ENCODE results near the gene ITGAL.
"Not testable (repeated sequence)": the region's sequence is repeated elsewhere in the genome, so short reads cannot be mapped to it uniquely, and the experiment has no call there.

Gene ITGAL

DNA sequence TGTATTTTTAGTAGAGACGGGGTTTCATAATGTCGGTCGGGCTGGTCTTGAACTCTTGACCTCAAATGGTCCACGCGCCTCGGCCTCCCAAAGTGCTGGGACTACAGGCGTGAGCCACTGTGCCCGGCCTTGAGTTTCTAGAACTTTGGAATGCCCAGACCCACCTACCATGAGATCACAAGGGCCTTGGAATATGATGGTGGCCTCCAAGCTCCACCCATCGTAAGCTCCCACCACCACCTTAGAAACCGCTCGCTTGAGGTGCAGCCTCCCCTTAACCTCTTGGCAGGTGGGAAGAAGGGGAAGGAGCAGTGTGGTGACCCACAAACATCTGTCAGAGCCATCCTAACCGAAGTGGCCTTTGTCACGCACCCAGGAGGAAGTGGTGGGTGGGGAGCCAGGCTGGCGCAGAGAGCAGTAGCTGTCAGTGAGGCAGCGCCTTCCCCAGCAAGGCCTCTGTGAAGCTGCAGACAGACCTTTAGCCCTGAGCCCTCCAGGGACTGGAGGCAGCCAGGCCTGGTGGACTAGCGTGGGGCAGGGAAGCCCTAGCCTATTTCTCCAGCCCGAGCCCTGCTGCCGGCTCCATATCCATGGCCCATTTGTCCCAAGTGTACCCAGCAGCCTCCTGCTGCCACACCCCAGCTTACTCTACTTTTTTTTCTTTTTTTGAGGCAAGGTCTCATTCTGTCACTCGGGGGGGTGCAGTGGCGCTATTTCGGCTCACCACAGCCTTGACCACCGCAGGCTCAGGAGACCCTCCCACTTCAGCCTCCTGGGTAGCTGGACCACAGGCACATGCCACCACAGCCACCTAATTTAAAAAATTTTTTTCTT lies 13.8 kb upstream of the ITGAL start:
- DNase-seq, result peak; percentile 93

DNA sequence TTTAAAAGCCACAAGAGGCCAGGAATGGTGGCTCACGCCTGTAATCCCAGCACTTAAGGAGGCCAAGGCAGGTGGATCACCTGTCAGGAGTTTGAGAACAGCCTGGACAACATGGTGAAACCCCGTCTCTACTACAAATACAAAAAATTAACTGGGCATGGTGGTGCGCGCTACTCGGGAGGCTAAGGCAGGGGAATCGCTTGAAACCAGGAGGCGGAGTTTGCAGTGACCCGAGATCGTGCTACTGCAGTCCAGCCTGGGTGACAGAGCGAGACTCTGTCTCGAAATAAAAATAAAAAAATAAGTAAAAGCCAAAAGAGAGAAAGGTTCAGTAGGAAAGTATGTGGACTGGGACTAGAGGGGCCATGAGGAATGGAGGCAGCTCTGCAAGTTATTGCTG lies 13.1 kb upstream of the ITGAL start:
- DNase-seq, result no peak

DNA sequence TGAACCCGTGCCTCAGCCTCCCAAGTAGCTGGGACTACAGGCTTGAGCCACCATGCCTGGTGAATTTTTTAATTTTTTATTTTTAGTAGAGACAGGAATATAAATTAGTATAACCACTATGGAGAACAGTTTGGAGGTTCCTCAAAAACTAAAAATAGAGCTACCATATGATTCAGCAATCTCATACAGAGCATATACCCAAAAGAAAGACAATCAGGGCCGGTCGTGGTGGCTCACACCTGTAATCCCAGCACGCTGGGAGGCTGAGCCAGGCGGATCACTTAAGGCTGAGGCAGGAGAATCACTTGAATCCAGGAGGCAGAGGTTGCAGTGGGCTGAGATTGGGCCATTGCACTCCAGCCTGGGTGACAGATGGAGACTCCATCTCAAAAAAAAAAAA lies 11.1 kb upstream of the ITGAL start:
- not testable (repeated sequence) for DNase-seq

DNA sequence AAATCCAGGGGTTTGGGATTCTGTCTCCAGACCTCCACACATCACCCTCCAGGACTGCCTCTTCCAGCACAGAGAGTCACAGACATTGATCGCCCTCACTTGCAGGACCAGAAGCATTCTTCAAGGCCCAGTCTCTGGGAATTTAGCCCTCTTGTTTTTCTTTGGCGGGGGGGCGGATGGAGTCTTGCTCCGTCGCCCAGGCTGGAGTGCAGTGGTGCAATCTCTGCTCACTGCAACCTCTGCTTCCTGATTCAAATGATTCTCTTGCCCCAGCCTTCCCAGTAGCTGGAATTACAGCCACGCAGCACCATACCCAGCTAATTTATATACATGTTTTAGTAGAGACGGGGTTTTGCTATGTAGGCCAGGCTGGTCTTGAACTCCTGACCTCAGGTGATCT lies 8.5 kb upstream of the ITGAL start:
- DNase-seq, result no peak

DNA sequence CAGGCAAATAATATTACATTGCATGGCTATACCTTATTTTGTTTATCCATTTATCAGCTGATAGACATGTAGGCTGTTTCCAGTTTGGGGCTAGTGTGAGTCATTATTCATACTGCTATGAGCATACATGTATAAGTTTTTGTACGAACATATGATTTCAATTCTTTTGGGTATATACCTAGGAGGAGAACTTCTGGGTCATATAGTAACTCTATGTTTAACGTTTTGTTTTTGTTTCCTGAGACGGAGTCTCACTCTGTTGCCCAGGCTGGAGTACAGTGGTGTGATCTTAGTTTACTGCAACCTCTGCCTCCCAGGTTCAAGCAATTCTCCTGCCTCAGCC lies 2.4 kb upstream of the ITGAL start:
- no peak for DNase-seq

DNA sequence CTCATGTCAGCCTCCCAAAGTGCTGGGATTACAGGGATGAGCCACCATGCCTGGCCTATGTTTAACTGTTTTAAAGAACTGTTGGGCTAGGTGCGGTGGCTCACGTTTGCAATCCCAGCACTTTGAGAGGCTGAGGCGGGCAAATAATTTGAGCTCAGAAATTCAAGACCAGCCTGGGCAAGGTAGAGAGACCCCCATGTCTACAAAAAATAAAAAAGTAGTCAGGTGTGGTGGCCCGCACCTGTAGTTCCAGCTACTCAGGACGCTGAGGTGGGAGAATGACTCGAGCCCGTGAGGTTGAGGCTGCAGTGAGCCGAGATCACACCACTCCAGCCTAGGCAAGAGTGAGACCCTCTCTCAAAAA lies 1.9 kb upstream of the ITGAL start:
- no peak for DNase-seq

DNA sequence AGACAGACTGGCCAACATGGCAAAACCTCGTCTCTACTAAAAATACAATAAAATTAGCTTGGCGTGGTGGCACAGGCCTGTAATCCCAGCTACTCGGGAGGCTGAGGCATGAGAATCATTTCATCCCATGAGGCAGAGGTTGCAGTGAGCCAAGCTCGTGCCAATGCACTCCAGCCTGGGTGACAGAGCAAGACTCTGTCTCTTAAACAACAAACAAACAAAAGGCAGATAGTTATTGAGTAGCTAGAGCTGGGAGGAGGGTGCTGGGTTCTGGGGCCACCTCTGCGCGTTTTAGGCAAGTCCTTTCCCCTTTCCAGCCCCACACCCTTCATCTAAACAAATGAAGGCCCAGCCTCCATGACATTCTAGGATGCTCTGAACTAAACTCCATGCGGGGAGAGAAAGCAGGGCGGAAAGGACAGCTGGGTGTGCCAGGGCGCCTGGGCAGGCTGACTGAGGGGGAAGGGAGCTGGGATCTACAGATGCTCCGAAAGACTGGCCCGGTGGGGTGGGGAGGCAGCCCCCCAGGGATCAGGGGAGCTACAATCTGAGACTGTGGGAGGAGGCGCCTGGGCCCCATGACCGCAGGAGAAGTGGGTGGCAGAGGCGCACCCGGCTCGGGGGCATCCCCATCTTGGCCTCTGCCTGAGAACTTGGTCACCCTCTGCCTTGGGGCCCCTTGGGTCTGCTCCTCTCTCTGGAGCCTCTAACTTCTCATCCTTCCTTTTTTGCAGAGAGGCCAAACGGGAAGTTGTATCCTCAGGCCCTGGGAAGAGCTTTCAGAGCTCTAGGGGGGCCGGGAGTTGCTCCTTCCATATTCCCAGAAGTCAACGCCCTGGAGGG lies 910 bp downstream of the ITGAL start:
- DNase-seq, result peak; percentile 83

DNA sequence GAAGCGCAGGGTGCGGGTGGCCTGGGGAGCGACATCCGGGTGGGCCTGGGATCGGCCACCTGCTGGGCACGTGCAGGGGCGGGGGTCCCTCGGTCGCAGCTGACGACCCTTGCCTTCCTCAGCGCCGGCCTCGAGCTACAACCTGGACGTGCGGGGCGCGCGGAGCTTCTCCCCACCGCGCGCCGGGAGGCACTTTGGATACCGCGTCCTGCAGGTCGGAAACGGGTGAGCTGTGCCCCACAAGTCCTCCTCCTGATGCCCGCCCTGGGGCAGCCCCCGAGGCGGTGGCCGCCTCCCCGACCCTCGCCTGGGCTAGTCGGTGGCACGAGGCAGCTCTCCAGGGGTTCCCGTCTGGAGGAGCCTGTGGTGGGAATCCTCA lies 1.5 kb downstream of the ITGAL start:
- peak; percentile 20 for DNase-seq

DNA sequence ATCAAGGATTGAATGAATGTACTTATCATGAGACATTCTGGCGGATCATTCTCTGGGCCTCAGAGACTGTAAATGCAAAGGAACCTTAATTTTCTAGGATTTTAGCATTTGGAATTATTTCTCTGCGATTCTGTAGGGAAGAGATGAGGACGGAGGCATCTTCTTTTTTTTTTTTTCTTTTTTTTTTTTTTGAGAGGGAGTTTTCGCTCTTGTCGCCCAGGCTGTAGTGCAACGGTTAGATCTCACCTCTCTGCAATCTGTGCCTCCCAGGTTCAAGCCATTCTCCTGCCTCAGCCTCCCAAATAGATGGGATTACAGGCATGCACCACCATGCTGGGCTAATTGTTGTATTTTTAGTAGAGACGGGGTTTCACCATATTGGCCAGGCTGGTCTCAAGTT lies 2.1 kb downstream of the ITGAL start:
- DNase-seq, result no peak

DNA sequence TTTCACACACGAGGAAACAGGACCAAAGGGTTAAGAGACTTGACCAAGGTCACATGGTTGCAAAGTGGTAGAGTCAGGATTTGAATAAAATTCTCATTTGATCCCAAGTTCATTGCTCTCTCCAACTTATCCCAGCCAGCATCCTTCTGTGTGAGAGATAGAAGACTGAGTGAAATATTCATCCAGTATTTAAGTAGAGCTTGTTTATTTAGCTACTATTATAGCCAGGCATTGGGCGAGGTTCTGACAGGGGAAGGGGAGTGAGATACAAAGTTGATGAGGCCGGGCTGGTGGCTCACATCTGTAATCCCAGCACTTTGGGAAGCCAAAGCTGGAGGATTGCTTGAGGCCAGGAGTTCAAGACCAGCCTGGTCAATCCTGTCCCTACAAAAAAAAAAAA lies 4.4 kb downstream of the ITGAL start:
- no peak for DNase-seq

DNA sequence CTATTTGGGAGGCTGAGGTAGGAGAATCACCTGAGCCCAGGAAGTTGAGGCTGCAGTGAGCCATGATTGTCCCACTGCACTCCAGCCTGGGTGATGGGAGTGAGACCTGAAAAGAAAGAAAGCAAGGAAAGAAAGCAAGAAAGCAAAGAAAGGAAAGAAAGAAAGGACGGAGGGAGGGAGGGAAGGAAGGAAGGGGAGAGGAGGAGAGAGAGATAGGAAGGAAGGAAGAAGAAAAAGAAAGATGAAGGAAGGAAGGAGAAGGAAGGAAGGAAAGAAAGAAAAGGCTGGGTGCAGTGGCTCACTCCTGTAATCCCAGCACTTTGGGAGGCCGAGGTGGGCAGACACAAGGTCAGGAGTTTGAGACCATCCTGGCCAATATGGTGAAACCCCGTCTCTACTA lies 5.2 kb downstream of the ITGAL start:
- not testable (repeated sequence) for DNase-seq

DNA sequence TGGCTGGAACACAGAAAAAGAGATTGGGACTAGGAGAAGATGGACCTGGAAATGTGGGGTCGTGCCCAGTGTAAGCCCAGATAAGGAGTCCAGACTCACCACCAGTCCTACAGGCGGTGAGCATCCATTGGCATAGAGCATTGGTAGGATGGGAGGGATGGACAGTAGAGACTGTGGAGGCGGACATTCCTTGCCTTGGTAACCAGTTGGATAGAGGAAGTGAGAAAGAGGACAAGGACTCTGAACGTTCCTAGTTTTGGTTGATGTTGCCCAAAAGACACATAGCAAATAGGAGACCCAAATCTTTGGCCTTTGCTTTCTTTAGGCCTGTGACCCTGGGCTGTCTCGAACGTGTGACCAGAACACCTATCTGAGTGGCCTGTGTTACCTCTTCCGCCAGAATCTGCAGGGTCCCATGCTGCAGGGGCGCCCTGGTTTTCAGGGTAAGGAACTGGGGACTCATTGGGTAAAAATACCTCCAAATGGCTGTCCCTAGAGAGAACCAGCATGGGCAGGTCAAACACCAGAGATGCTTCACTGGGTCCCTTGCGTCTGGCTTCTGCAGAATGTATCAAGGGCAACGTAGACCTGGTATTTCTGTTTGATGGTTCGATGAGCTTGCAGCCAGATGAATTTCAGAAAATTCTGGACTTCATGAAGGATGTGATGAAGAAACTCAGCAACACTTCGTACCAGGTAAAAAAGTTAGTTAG lies 6.4 kb downstream of the ITGAL start:
- no peak for DNase-seq

DNA sequence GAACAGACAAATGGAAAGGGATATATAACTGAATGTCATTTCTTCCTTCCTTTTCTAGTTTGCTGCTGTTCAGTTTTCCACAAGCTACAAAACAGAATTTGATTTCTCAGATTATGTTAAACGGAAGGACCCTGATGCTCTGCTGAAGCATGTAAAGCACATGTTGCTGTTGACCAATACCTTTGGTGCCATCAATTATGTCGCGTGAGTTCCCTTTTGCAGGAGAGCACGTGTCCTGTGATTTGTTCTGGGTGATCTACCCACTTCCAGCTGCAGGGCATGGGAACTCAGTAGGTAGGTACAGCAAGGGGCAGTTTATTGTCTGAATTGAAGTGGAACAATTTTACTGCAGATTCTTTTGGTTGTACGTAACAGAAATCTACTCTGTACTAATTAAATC lies 8.8 kb downstream of the ITGAL start:
- no peak for DNase-seq

DNA sequence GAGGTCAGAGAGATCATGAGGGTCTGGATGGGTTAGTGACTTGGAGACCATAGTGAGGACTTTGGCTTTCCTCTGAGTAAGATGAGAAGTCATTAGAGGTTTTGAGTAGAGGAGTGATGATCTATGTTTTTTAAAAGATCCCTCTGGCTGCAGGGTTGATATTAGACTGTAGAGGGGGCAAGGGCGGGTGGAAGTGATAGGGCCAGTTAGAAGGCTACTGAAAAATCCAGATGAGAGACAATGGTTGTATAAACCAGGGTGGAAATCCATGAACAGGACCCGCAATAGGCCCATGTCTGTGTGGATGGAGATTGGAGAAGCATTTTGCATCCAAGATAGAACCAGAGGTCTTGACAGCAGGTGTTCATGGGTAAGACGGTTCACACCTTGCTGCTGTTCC lies 9.8 kb downstream of the ITGAL start:
- DNase-seq, result peak; percentile 26

DNA sequence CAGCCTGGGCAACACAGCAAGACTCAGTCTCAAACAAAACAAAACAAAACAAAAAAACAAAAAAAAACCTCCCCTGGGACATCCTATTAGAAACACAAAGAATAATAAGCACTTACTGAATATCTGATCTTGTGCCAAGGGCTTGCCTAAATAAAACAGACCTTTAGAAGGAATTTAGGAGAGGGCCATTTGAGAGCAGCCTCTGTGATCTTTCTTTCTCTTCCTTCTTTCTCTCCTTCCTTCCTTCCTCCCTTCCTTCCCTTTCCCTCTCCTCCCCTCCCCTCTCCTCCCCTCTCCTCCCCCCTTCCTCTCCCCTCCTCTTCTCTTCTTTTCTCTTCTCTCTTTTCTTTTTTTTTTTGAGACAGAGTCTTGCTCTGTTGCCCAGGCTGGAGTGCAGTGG lies 12.3 kb downstream of the ITGAL start:
- DNase-seq, result no peak

DNA sequence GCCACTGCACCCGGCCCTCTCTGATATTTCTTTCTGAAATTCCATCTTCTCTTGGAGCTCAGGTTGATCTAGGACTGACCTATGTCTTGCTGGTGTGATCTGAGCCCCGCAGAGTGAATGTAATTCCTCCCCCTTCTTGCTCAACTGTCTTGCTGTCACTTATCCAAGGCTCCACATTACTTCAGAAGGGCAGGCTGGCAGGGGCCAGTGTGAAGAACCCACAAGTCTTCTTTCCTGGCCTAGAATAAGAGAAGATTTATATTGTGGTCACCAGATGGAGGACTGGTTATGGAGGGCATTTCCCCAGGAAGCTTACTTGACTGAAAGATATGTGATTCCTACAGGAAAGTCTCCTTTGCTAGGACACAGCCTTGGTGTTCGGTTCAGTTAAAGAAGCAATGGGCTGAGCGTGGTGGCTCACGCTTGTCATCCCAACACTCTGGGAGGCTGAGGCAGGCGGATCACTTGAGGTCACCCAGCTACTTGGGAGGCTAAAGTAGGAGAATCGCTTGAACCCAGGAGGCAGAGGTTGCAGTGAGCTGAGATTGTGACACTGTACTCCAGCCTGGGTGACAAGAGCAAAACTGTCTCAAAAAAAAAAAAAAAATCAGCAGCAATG lies 13.4 kb downstream of the ITGAL start:
- no peak for DNase-seq

DNA sequence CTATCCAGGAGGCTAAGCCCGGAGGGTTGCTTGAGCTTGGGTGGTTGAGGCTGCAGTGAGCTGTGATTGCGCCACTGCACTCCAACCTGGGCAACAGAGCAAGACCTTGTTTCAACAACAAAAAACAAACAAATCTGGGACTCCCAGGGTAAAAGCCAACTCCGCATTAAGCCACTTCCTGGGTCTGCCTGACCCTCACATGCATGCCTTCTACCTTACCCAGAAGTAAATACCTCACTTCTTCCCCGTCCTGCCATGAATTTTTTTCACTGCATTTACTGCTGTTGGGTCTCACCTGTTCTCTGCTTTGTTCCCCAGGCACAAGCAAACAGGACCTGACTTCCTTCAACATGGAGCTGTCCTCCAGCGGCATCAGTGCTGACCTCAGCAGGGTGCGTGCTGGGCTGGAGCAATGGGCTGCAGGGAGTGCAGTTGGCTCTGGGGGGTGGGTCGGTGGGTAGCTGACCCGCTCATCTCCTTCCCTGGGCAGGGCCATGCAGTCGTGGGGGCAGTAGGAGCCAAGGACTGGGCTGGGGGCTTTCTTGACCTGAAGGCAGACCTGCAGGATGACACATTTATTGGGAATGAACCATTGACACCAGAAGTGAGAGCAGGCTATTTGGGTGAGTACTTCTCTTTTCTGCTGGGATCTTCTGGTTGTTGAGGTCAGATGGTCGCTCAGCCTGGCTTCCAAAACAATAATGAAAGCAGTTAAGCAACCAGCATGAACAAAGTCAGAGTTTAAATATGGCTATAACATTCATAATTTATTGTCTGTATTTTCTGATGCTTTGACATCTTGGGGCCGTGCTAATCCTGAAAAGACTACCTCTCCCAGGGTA lies 16.4 kb downstream of the ITGAL start:
- DNase-seq, result no peak

DNA sequence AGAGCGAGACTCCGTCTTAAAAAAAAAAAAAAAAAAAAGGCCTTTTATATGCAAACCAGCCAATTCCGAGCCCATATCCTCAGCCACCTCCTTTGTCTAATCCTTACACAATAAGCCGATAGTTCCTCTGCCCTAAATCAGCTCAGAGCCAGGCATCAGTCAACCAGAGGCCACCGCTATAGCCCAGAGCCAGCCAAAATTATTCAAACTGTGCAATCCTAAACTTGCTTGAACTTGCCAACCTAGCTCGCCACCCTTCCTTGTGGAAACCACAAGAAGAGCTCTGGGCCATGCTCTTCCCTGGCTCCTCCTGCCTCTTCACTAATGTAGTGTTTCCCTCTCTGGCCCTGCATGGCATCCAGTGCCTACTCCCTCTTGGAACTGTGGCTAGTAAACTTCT lies 17.7 kb downstream of the ITGAL start:
- DNase-seq, result no peak

DNA sequence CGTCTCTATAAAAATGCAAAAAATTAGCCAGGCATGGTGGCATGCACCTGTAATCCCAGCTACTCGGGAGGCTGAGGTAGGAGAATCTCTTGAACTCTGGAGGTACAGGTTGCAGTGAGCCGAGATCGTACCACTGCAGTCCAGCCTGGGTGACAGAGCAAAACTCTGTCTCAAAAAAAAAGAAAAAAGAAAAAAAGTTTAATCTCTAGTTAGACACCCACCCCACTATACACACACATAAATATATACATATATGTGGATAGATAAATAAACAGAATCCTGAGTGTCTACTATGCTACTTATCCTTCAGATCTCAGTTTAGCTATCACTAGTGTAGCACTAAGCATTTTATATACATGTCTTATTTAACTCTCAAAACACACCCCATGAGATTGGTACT lies 18.7 kb downstream of the ITGAL start:
- no peak for DNase-seq

DNA sequence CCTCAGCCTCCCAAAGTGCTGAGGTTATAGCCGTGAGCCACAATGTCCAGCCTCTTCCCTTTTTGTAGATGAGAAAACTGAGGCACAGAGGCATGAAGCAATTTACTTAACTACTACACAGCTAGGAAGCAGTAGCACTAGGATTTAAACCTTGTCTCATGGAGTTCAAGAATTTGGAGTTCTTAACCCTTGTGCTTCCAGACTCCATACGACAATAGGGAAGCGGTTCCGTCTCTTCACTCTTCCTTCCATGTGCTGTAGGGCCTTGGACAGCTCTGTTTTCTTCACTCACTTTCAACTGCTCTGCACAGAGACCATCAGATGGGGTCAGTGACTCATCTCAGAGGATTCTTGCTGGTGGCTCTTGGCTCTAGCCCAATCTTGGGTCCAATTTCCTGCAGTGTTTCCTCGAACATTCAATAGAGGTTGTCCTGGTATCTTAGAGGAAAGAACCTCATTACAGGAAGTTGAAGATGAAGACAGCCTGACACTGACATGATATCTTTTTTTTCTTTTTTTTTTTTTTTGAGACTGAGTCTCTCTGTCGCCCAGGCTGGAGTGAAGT lies 19.3 kb downstream of the ITGAL start:
- DNase-seq, result no peak

DNA sequence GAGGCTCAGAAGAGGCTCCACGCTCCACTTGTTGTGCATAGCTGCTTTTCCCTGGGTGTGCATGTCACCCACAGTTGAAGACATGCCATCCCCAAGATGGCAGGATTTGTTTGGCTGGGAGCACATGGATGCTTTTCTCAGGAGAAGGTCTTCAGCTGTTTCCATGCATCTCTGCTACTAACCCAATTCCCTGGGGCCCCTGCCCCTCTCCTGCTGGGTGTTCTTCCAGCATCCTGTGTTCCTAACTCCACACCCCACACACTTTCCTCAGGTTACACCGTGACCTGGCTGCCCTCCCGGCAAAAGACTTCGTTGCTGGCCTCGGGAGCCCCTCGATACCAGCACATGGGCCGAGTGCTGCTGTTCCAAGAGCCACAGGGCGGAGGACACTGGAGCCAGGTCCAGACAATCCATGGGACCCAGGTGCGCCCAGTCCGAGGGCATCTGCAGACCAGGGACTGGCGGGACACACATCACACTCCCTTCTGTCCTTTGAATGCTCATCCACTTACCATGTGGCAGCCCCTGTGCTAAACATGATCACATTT lies 21.5 kb downstream of the ITGAL start:
- DNase-seq, result no peak

DNA sequence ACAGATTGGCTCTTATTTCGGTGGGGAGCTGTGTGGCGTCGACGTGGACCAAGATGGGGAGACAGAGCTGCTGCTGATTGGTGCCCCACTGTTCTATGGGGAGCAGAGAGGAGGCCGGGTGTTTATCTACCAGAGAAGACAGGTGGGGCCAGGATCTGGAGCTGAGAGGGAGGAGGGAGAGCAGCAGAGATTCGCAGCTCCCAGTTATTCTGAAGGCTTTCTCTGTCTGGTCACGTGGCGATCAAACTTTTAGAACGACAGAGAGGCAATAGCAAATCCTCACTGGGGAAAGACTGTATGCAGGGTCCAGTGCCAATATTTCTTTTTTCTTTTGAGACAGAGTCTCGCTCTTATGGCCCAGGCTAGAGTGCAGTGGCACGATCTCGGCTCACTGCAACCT lies 22.2 kb downstream of the ITGAL start:
- DNase-seq, result no peak
